Measurements from ENCODE around the gene KCNK1.
"Not testable (repeated sequence)": the region's sequence is repeated elsewhere in the genome, so short reads cannot be mapped to it uniquely, and the experiment has no call there.

The KCNK1 gene

GRCh38 chr1:233608988-233609387 is 4.9 kb upstream of the KCNK1 start:
- DNase-seq = no peak

GRCh38 chr1:233609926-233610325 is 4.0 kb upstream of the KCNK1 start:
- DNase-seq = no peak

- no peak for DNase-seq
These were observed 3.3 kb upstream of the KCNK1 start for GRCh38 chr1:233610628-233611027.

- DNase-seq = not testable (repeated sequence)
These were observed 2.5 kb upstream of the KCNK1 start for GRCh38 chr1:233611363-233611762.

GRCh38 chr1:233614173-233614742 is 352 bp downstream of the KCNK1 start:
- DNase-seq = no peak

GRCh38 chr1:233614743-233615521 is 1.0 kb downstream of the KCNK1 start:
- DNase-seq = no peak

- no peak for DNase-seq
These were observed 1.7 kb downstream of the KCNK1 start for GRCh38 chr1:233615571-233615970.

- no peak for DNase-seq
These were observed 3.1 kb downstream of the KCNK1 start for GRCh38 chr1:233617025-233617424.

- DNase-seq = not testable (repeated sequence)
These were observed 5.5 kb downstream of the KCNK1 start for GRCh38 chr1:233619414-233619813.

- no peak for DNase-seq
These were observed 6.2 kb downstream of the KCNK1 start for GRCh38 chr1:233620065-233620464.

- no peak for DNase-seq
These were observed 8.0 kb downstream of the KCNK1 start for GRCh38 chr1:233621923-233622322.

GRCh38 chr1:233624289-233624688 is 10.4 kb downstream of the KCNK1 start:
- DNase-seq = no peak

- DNase-seq = no peak
These were observed 11.2 kb downstream of the KCNK1 start for GRCh38 chr1:233625087-233625486.

- no peak for DNase-seq
These were observed 11.6 kb downstream of the KCNK1 start for GRCh38 chr1:233625510-233625981.

- DNase-seq = no peak
These were observed 13.5 kb downstream of the KCNK1 start for GRCh38 chr1:233627376-233627775.

GRCh38 chr1:233627823-233628222 is 13.9 kb downstream of the KCNK1 start:
- no peak for DNase-seq

GRCh38 chr1:233629305-233629935 is 15.5 kb downstream of the KCNK1 start:
- DNase-seq = no peak

GRCh38 chr1:233631810-233632405 is 18.0 kb downstream of the KCNK1 start:
- no peak for DNase-seq

- DNase-seq = no peak
These were observed 18.5 kb downstream of the KCNK1 start for GRCh38 chr1:233632436-233632835.

- DNase-seq = no peak
These were observed 22.0 kb downstream of the KCNK1 start for GRCh38 chr1:233635765-233636502.

- no peak for DNase-seq
These were observed 22.6 kb downstream of the KCNK1 start for GRCh38 chr1:233636503-233636877.

GRCh38 chr1:233638513-233638912 is 24.6 kb downstream of the KCNK1 start:
- DNase-seq = no peak

- no peak for DNase-seq
These were observed 25.7 kb downstream of the KCNK1 start for GRCh38 chr1:233639611-233640010.
